HCT116 (cell line): ENCODE data around the gene LRRIQ3. TPM values are rescaled to one million over a fixed set of nuclear protein-coding genes. Genes with fewer than 3 reads are reported as not detected.
A peak's percentile ranks its signal among the peaks of the same experiment; 100 is the strongest.

ENCODE experiments used
- ATAC-seq: fragments of 200-7000 bp; cut with Tn5 transposase; 2 replicates; pipeline ENCODE4 v1.9.1; 2020; ENCODE audit warnings: mild to moderate bottlenecking, moderate library complexity
- Bru-seq: library from RNA; stranded (reverse); fragments of 400-500 nt; gene quantifications from one replicate; lab custom pipeline; 2021; lab: Mats Ljungman, UMichigan
- BruChase-seq, 2 experiments: library from RNA; stranded (reverse); fragments of 400-500 nt; gene quantifications; one replicate each; lab custom pipeline; 2021; lab: Mats Ljungman, UMichigan
- BruUV-seq: library from RNA; stranded (reverse); fragments of 400-500 nt; replicated peaks from 2 replicates; lab custom pipeline; 2021; lab: Mats Ljungman, UMichigan
- CTCF ChIA-PET: fragments of 300-600 bp; sonication (Branson Sonifier 250); formaldehyde crosslinking; loops from one replicate; lab custom pipeline; 2021; ENCODE audit warnings: antibody characterized with exemption; lab: Charles Lee
- POLR2A ChIA-PET: fragments of 300-600, 350-600 bp; sonication (Branson Sonifier 250); formaldehyde crosslinking; loops from one replicate; lab custom pipeline; 2021; ENCODE audit warnings: antibody characterized with exemption; lab: Charles Lee
- RAD21 ChIA-PET, 2 experiments: fragments of 300-600 bp; sonication (Branson Sonifier 250); formaldehyde crosslinking; loops; one replicate each; lab custom pipeline; 2023; ENCODE audit warnings: low total read pairs in 2 of 2; ENCODE audit not compliant: uncharacterized antibody in 2 of 2, unreplicated experiment in 2 of 2, low non-redundant PET in 1 of 2; lab: Charles Lee
- DNase-seq: peaks from one replicate; pipeline ENCODE4 v3.0.0-alpha.2; 2010; ENCODE audit warnings: low read depth, low spot score
- H2AFZ ChIP-seq: fragments of 200-600 bp; shearing (Covaris generic), sonication (generic); 2 replicates; pipeline ENCODE4 v1.6.1; 2017; ENCODE audit warnings: low read depth, mixed run types, mixed read lengths, antibody characterized with exemption, low read length; ENCODE audit not compliant: poor library complexity, severe bottlenecking
- H3K27ac ChIP-seq: 2 replicates; pipeline ENCODE4 v1.5.1; 2012; ENCODE audit warnings: low read depth, low read length
- H3K27me3 ChIP-seq: fragments of 200-600 bp; sonication (generic); 2 replicates; pipeline ENCODE4 v1.6.1; 2016; ENCODE audit warnings: mixed run types, low read length, mixed read lengths; ENCODE audit not compliant: insufficient read depth
- H3K36me3 ChIP-seq, 2 experiments: fragments of 200-500 bp in 1 of 2; fragments of 200-600 bp in 1 of 2; sonication (Bioruptor generic) in 1 of 2; sonication (generic) in 1 of 2; 2 replicates each; pipeline versions ENCODE4 v1.5.1 to v1.6.1; 2014 to 2016; ENCODE audit warnings: low read length in 2 of 2, inconsistent platforms in 1 of 2, mixed read lengths in 1 of 2, mixed run types in 1 of 2; ENCODE audit not compliant: insufficient read depth in 2 of 2, control insufficient read depth in 1 of 2
- H3K4me1 ChIP-seq, 2 experiments: fragments of 200-600 bp in 1 of 2; sonication (generic) in 1 of 2; 2 replicates each; pipeline versions ENCODE4 v1.5.1 to v1.6.1; 2012 to 2017; ENCODE audit warnings: low read length in 2 of 2, inconsistent platforms in 1 of 2, mild to moderate bottlenecking in 1 of 2, mixed read lengths in 1 of 2, mixed run types in 1 of 2, moderate library complexity in 1 of 2; ENCODE audit not compliant: insufficient read depth in 2 of 2, control insufficient read depth in 1 of 2
- H3K4me2 ChIP-seq: fragments of 200-600 bp; sonication (generic); 2 replicates; pipeline ENCODE4 v1.6.1; 2017; ENCODE audit warnings: mixed run types, low read length, mixed read lengths
- H3K4me3 ChIP-seq, 2 experiments: fragments of 200-600 bp in 1 of 2; sonication (generic) in 1 of 2; replicated peaks in 1 of 2; 2 replicates each; pipeline ENCODE4 v1.5.1; 2011 to 2016; ENCODE audit warnings: low read length in 2 of 2, control low read depth in 1 of 2, low read depth in 1 of 2, mild to moderate bottlenecking in 1 of 2, mixed read lengths in 1 of 2, mixed run types in 1 of 2
- H3K79me2 ChIP-seq: fragments of 200-600 bp; sonication (generic); 2 replicates; pipeline ENCODE4 v1.6.1; 2017; ENCODE audit warnings: mild to moderate bottlenecking, mixed run types, low read length, moderate library complexity, mixed read lengths; ENCODE audit not compliant: insufficient read depth
- H3K9ac ChIP-seq: fragments of 200-600 bp; sonication (generic); 2 replicates; pipeline ENCODE4 v1.6.1; 2016; ENCODE audit warnings: low read length, mixed read lengths
- H3K9me2 ChIP-seq: fragments of 200-600 bp; sonication (generic), shearing (Covaris generic); 2 replicates; pipeline ENCODE4 v1.6.1; 2017; ENCODE audit warnings: mixed run types, mild to moderate bottlenecking, moderate library complexity; ENCODE audit not compliant: insufficient read depth
- H3K9me3 ChIP-seq, 2 experiments: fragments of 200-500 bp in 1 of 2; fragments of 200-600 bp in 1 of 2; sonication (Bioruptor generic) in 1 of 2; sonication (generic) in 1 of 2; 2 replicates each; pipeline ENCODE4 v1.6.1; 2014 to 2017; ENCODE audit warnings: low read length in 2 of 2, mixed read lengths in 2 of 2, inconsistent platforms in 1 of 2, low read depth in 1 of 2, mild to moderate bottlenecking in 1 of 2, mixed run types in 1 of 2, moderate library complexity in 1 of 2; ENCODE audit not compliant: control insufficient read depth in 1 of 2, insufficient read depth in 1 of 2
- H4K20me1 ChIP-seq: fragments of 200-600 bp; sonication (generic), shearing (Covaris generic); 2 replicates; pipeline ENCODE4 v1.6.1; 2017; ENCODE audit warnings: mixed run types, mild to moderate bottlenecking, moderate library complexity; ENCODE audit not compliant: insufficient read depth
- CBX3 ChIP-seq: IDR thresholded peaks from 2 replicates; pipeline ENCODE4 v1.6.1; 2012; ENCODE audit warnings: low read depth
- EGR1 ChIP-seq: IDR thresholded peaks from 2 replicates; pipeline ENCODE4 v1.6.1; 2012; ENCODE audit warnings: low read depth
- ELF1 ChIP-seq: IDR thresholded peaks from 2 replicates; pipeline ENCODE4 v1.6.1; 2012; ENCODE audit warnings: low read depth, borderline replicate concordance
- FOSL1 ChIP-seq: IDR thresholded peaks from 2 replicates; pipeline ENCODE4 v1.6.1; 2012; ENCODE audit warnings: low read depth
- POLR2A ChIP-seq: IDR thresholded peaks from 2 replicates; pipeline ENCODE4 v1.7.0; 2011; ENCODE audit warnings: borderline replicate concordance; ENCODE audit not compliant: insufficient read depth, insufficient read length; ENCODE audit errors: extremely low read depth
- POLR2AphosphoS5 ChIP-seq: IDR thresholded peaks from 2 replicates; pipeline ENCODE4 v1.6.1; 2011; ENCODE audit warnings: mild to moderate bottlenecking, low read depth, low read length, moderate library complexity
- SIN3A ChIP-seq: IDR thresholded peaks from 2 replicates; pipeline ENCODE4 v1.6.1; 2012; ENCODE audit warnings: low read depth
- TCF7L2 ChIP-seq: IDR thresholded peaks from 2 replicates; pipeline ENCODE4 v1.7.0; 2011; ENCODE audit warnings: borderline replicate concordance, inconsistent platforms; ENCODE audit not compliant: insufficient read depth, insufficient read length; ENCODE audit errors: extremely low read depth
- ZFX ChIP-seq: fragments of 450-650 bp; IDR thresholded peaks from 2 replicates; pipeline ENCODE4 v1.6.1; 2017
- intact Hi-C: fragments of 100-400 bp; cut with micrococcal nuclease; formaldehyde crosslinking; loops from 2 replicates; pipeline ENCODE4 v1.10.0; 2022
- long read RNA-seq: library from polyadenylated mRNA; unstranded; transcript quantifications from one replicate; pipeline ENCODE4 v2.0.0, GENCODE V29; 2021; ENCODE audit not compliant: unreplicated experiment
- polyA plus RNA-seq: library from polyadenylated mRNA; unstranded; fragments of >200 nt; gene quantifications from 2 replicates; pipeline ENCODE4 v1.2.1, GENCODE V29; 2012; ENCODE audit warnings: missing spikeins
- total RNA-seq: library from RNA; stranded (reverse); gene quantifications from one replicate; pipeline ENCODE4 v1.2.1, GENCODE V29; 2021; ENCODE audit not compliant: unreplicated experiment

The LRRIQ3 gene, protein sequence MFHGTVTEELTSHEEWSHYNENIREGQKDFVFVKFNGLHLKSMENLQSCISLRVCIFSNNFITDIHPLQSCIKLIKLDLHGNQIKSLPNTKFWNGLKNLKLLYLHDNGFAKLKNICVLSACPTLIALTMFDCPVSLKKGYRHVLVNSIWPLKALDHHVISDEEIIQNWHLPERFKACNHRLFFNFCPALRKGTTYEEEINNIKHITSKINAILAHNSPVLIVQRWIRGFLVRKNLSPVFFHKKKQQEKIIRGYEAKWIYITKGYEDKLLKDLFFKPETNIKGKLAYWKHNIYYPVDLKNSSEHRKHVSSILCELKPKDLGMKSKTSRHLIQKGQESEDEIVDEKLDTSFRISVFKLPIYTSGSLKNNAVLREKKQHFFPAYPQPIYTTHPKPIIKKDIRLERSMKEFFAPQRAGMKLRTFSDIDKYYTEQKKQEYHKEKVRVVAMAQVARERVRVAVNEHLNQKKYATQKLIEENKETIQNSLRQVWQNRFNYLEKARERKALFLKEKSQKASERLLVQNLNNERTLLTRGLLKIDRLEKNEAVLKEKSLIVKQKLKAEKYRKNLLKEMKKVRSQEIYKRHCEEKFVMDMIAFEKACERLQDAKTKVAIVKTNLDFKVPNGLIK
- total RNA-seq (1.1 TPM), Bru-seq, nascent RNA (percentile 10 among the genes with signal in this experiment), BruChase-seq, experiment 1, labeled RNA remaining after a 6-hour chase (percentile 7 among the genes with signal in this experiment), BruChase-seq, experiment 2, labeled RNA remaining after a 2-hour chase (percentile 12 among the genes with signal in this experiment)
- 0.14 and 0.26 TPM in 2 replicates for polyA plus RNA-seq
- long read RNA-seq, partial matches to known transcripts: 0 of 1 reads
- long read RNA-seq, other reads (novel, unspliced or antisense): 0 of 1 reads

DNA sequence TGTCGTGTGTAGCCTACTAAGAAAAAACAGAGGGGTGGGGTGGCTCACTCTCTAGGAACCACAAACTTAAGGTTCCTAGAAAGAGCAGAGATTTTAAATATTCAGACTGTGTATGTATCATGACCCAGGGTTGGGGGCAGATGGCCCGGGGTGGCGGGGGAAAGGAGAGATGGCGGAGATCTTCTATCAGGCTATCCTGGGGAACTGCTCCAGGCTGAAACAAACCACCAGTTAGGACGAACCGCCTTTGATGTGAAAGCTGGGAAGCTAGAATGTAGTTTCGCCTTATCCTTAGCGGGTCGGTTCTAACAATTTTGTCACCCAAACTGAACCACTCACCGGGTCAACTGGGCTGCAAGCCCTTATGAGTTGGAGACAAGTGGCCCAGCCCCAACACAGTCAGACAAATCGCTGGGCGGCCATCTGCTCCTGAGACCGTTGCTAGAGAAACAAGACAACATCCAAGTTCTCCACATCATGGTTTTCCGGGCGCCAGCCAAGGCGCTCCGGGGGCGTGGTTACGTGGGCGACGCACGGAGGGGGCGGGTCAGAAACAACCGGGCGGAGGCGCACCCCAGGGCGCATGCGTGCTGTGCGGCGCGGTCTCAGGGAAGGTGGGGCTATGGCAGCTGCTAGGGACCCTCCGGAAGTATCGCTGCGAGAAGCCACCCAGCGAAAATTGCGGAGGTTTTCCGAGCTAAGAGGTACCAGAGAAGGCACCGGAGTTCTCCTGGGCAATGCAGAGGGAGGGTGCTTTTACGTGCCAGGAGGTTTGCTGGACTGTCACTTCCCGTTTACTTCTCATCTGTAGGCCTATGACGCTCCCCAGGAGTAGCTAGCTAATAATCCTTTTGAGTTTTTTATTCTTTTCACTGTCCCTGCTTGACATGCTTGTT, at the start of gene LRRIQ3, which contains the start of gene FPGT:
TSS of gene LRRIQ3 (minus strand) at position 520 of the 896 bp plus-strand sequence. CDS start 14,492 bp downstream, outside the sequence.
TSS of gene FPGT (plus strand) at position 586 of the 896 bp plus-strand sequence. CDS start at position 623, 37 bp downstream.
- no peaks in the 10 kb centered on the region for H3K36me3 ChIP-seq

More for the DNA sequence above, at the start of gene LRRIQ3, which contains the start of gene FPGT:
- intact Hi-C loops: no loop called here
- CTCF ChIA-PET: no interaction called here
- ATAC-seq: peak; percentile 98
- H2AFZ ChIP-seq: peak within 1 kb of the TSS; percentile 57
- TF ChIP-seq SIN3A (0 out of 2 replicates have a peak, but pooled peaks have one; percentile 43), CBX3 (no peak), ELF1 (peak; percentile 18; the same call in 1 of the 2 replicates), FOSL1 (no peak), POLR2AphosphoS5 (peak; percentile 86), ZFX (peak; percentile 55; the same call in 1 of the 2 replicates), TCF7L2 (peak; percentile 88), POLR2A (peak; percentile 78), EGR1 (peak; percentile 93)
- peak within 1 kb of the TSS; percentile 41; the same call in 1 of the 2 replicates for H3K27ac ChIP-seq
- peak within 1 kb of the TSS; percentile 66 for H3K9ac ChIP-seq
- BruUV-seq: TSS peak; percentile 76
- no peaks in the 10 kb centered on the region for H3K27me3 ChIP-seq
- RAD21 ChIA-PET: no interaction called here
- peak; percentile 75 for DNase-seq
- no peaks in the 10 kb centered on the region for H3K9me3 ChIP-seq
- no peaks in the 10 kb centered on the region for H4K20me1 ChIP-seq
- peak within 1 kb of the TSS; percentile 85 for H3K4me2 ChIP-seq
- H3K4me1 ChIP-seq: peaks cover 3 to 14% of the 10 kb centered on the region in 2 experiments; a peak in 3 of 4 replicates
- no peaks in the 10 kb centered on the region for H3K9me2 ChIP-seq
- peak within 1 kb of the TSS; percentile 72 to 85 for H3K4me3 ChIP-seq
- no peaks in the 10 kb centered on the region for H3K79me2 ChIP-seq
- POLR2A ChIA-PET: no interaction called here
